SU-DHL-6 (cell line): ENCODE results near the gene EPHA8.

Source experiments
- EZH2phosphoT487 ChIP-seq: fragments of 200-600 bp; sonication (generic), shearing (Covaris generic); conservative IDR thresholded peaks from 2 replicates; pipeline ENCODE4 v1.6.1; 2018; ENCODE audit warnings: mild to moderate bottlenecking, antibody characterized with exemption, low read length, moderate library complexity, mixed read lengths
- TF ChIP-seq, protein P1 (sequence below): fragments of 200-600 bp; sonication (generic); IDR thresholded peaks from one replicate; pipeline ENCODE4 v1.5.1; 2017; ENCODE audit warnings: antibody characterized with exemption, mild to moderate bottlenecking, low read length, moderate library complexity; ENCODE audit not compliant: insufficient read depth, poor library complexity, severe bottlenecking

DNA sequence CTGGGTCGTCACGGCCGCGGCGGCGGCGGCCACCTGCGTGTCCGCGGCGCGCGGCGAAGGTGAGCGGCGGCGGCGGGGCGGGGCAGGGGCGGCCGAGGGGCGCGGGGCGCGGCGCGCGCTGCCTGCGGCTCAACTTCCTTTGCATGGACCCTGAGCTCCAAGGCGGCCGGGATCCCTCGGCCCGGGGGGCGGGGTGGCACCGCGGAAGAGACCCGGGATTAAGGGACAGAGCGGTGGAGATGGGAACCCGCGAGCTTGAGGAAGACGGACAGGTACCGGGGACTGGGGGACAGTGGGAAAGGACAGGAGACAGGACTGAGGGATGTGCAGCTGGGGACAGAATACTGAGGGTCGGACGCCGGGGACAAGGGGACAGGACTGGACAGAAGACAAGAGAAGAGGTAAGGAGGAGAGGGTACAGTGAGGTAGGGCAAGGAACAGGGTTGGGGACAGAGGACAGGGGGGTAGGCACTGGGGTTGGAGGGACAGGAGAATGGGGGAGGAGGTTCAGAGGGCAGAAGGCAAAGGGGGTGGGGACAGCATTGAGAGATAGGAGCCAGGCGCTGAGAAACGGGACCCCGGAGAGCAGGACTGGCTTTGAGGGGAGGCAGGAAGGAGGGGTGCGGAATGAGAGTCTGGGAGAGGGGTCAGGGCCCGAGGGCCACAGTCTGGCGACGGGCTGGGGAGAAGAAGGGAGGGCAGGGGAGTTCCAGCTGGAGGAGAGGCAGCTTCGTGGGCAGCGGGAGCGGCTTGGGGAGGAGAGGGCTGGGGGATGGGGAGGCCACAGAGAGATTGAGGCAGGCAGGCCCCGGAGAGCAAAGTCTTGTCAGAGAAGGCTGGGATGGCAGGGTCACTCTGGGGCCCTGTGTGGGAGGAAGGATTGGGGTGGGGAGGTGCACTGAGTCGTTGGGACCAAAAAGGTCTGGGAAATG is 648 bp downstream of the EPHA8 start:
- TF ChIP-seq, protein P1, sequence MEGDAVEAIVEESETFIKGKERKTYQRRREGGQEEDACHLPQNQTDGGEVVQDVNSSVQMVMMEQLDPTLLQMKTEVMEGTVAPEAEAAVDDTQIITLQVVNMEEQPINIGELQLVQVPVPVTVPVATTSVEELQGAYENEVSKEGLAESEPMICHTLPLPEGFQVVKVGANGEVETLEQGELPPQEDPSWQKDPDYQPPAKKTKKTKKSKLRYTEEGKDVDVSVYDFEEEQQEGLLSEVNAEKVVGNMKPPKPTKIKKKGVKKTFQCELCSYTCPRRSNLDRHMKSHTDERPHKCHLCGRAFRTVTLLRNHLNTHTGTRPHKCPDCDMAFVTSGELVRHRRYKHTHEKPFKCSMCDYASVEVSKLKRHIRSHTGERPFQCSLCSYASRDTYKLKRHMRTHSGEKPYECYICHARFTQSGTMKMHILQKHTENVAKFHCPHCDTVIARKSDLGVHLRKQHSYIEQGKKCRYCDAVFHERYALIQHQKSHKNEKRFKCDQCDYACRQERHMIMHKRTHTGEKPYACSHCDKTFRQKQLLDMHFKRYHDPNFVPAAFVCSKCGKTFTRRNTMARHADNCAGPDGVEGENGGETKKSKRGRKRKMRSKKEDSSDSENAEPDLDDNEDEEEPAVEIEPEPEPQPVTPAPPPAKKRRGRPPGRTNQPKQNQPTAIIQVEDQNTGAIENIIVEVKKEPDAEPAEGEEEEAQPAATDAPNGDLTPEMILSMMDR, result no peak
- no peak for TF ChIP-seq EZH2phosphoT487
